H9 (cell line): ENCODE results near the gene HNF4A. TPM values are rescaled to one million over a fixed set of nuclear protein-coding genes. Genes with fewer than 3 reads are reported as not detected.

ENCODE experiments used
- DNase-seq: peaks from one replicate; pipeline ENCODE4 v3.0.0-alpha.2; 2017
- H2AFZ ChIP-seq: one replicate; pipeline ENCODE4 v1.6.1; 2013; ENCODE audit warnings: mild to moderate bottlenecking, low read length, control low read depth, moderate library complexity
- H2AK5ac ChIP-seq: 2 replicates; pipeline ENCODE4 v1.6.1; 2013; ENCODE audit warnings: low read length, control low read depth, mixed read lengths; ENCODE audit not compliant: insufficient read length
- H2BK120ac ChIP-seq: one replicate; pipeline ENCODE4 v1.6.1; 2013; ENCODE audit warnings: low read depth, mild to moderate bottlenecking, low read length, control low read depth, inconsistent platforms; ENCODE audit not compliant: poor library complexity, severe bottlenecking
- H2BK12ac ChIP-seq: 2 replicates; pipeline ENCODE4 v1.6.1; 2013; ENCODE audit warnings: low read length, control low read depth, mixed read lengths, low read depth; ENCODE audit not compliant: insufficient read length
- H2BK15ac ChIP-seq: 2 replicates; pipeline ENCODE4 v1.6.1; 2013; ENCODE audit warnings: low read depth, low read length, control low read depth
- H2BK20ac ChIP-seq: one replicate; pipeline ENCODE4 v1.6.1; 2013; ENCODE audit warnings: low read depth, mild to moderate bottlenecking, low read length, control low read depth, inconsistent platforms; ENCODE audit not compliant: poor library complexity, severe bottlenecking
- H2BK5ac ChIP-seq: 2 replicates; pipeline ENCODE4 v1.6.1; 2013; ENCODE audit warnings: low read length, control low read depth, mixed read lengths; ENCODE audit not compliant: insufficient read length
- H3K14ac ChIP-seq: 2 replicates; pipeline ENCODE4 v1.6.1; 2013; ENCODE audit warnings: low read length, control low read depth; ENCODE audit not compliant: insufficient read depth
- H3K18ac ChIP-seq: 2 replicates; pipeline ENCODE4 v1.6.1; 2013; ENCODE audit warnings: low read depth, mild to moderate bottlenecking, mixed read lengths, low read length, control low read depth; ENCODE audit not compliant: insufficient read length
- H3K23ac ChIP-seq: 2 replicates; pipeline ENCODE4 v1.6.1; 2013; ENCODE audit warnings: low read length, control low read depth, mixed read lengths, low read depth; ENCODE audit not compliant: insufficient read length
- H3K23me2 ChIP-seq: 2 replicates; pipeline ENCODE4 v1.6.1; 2013; ENCODE audit warnings: low read depth, mild to moderate bottlenecking, mixed read lengths, low read length, control low read depth; ENCODE audit not compliant: insufficient read length, poor library complexity, severe bottlenecking
- H3K27ac ChIP-seq: 2 replicates; pipeline ENCODE4 v1.5.1; 2013; ENCODE audit warnings: low read length, control low read depth, mixed read lengths, low read depth; ENCODE audit not compliant: insufficient read length
- H3K27me3 ChIP-seq: 2 replicates; pipeline ENCODE4 v1.6.1; 2013; ENCODE audit warnings: low read length, control low read depth, inconsistent platforms; ENCODE audit not compliant: insufficient read depth
- H3K4ac ChIP-seq: 2 replicates; pipeline ENCODE4 v1.6.1; 2013; ENCODE audit warnings: low read depth, mild to moderate bottlenecking, control low read depth, inconsistent platforms, low read length, moderate library complexity
- H3K4me1 ChIP-seq: 2 replicates; pipeline ENCODE4 v1.6.1; 2013; ENCODE audit warnings: low read length, control low read depth, inconsistent platforms; ENCODE audit not compliant: insufficient read depth
- H3K4me2 ChIP-seq: 2 replicates; pipeline ENCODE4 v1.6.1; 2013; ENCODE audit warnings: low read length, control low read depth, mixed read lengths; ENCODE audit not compliant: insufficient read length, insufficient read depth
- H3K56ac ChIP-seq: 2 replicates; pipeline ENCODE4 v1.6.1; 2013; ENCODE audit warnings: low read depth, mild to moderate bottlenecking, mixed read lengths, low read length, control low read depth; ENCODE audit not compliant: insufficient read length
- H3K79me1 ChIP-seq: 2 replicates; pipeline ENCODE4 v1.6.1; 2013; ENCODE audit warnings: low read depth, mild to moderate bottlenecking, moderate library complexity, low read length, control low read depth, inconsistent platforms; ENCODE audit not compliant: insufficient read depth, poor library complexity, severe bottlenecking
- H3K79me2 ChIP-seq: 2 replicates; pipeline ENCODE4 v1.6.1; 2013; ENCODE audit warnings: low read length, control low read depth, inconsistent platforms; ENCODE audit not compliant: insufficient read depth
- H3K9ac ChIP-seq: 2 replicates; pipeline ENCODE4 v1.6.1; 2013; ENCODE audit warnings: low read length, control low read depth, mixed read lengths; ENCODE audit not compliant: insufficient read length; ENCODE audit errors: extremely low read depth
- H3K9me3 ChIP-seq: one replicate; pipeline ENCODE4 v1.6.1; 2013; ENCODE audit warnings: low read depth, low read length, inconsistent platforms; ENCODE audit not compliant: control insufficient read depth
- H3T11ph ChIP-seq: one replicate; pipeline ENCODE4 v1.6.1; 2013; ENCODE audit warnings: mild to moderate bottlenecking, low read length, control low read depth, inconsistent platforms
- H4K20me1 ChIP-seq: one replicate; pipeline ENCODE4 v1.6.1; 2013; ENCODE audit not compliant: control insufficient read depth, insufficient read length, insufficient read depth
- H4K5ac ChIP-seq: 2 replicates; pipeline ENCODE4 v1.6.1; 2013; ENCODE audit warnings: low read depth, mild to moderate bottlenecking, mixed read lengths, low read length, control low read depth; ENCODE audit not compliant: insufficient read length
- H4K8ac ChIP-seq: replicated peaks from 2 replicates; pipeline ENCODE4 v1.6.1; 2013; ENCODE audit warnings: low read length, control low read depth, mixed read lengths, low read depth; ENCODE audit not compliant: insufficient read length
- H4K91ac ChIP-seq: 2 replicates; pipeline ENCODE4 v1.6.1; 2013; ENCODE audit warnings: low read depth, mild to moderate bottlenecking, moderate library complexity, mixed read lengths, low read length, control low read depth; ENCODE audit not compliant: insufficient read length
- H3K27ac Mint-ChIP-seq, 3 experiments: 2 replicates in 2 of 3; 3 replicates in 1 of 3; pipeline ENCODE4 v1.8.0; 2020 to 2021; ENCODE audit warnings: mixed read lengths in 3 of 3, mild to moderate bottlenecking in 1 of 3, moderate library complexity in 1 of 3
- H3K27me3 Mint-ChIP-seq: 2 replicates; pipeline ENCODE4 v1.8.0; 2021; ENCODE audit warnings: low read depth, mild to moderate bottlenecking, moderate library complexity, mixed read lengths
- H3K36me3 Mint-ChIP-seq, 3 experiments: 2 replicates in 2 of 3; 3 replicates in 1 of 3; pipeline ENCODE4 v1.8.0; 2020 to 2021; ENCODE audit warnings: low read depth in 3 of 3, mixed read lengths in 3 of 3; ENCODE audit not compliant: insufficient read depth in 1 of 3
- H3K4me1 Mint-ChIP-seq, 2 experiments: 2 replicates each; pipeline ENCODE4 v1.8.0; 2020; ENCODE audit warnings: mixed read lengths in 2 of 2
- H3K4me3 Mint-ChIP-seq, 2 experiments: 2 replicates in 1 of 2; 3 replicates in 1 of 2; pipeline ENCODE4 v1.8.0; 2020 to 2021; ENCODE audit warnings: mild to moderate bottlenecking in 2 of 2, mixed read lengths in 2 of 2, moderate library complexity in 1 of 2
- H3K9me3 Mint-ChIP-seq, 2 experiments: 2 replicates in 1 of 2; 3 replicates in 1 of 2; pipeline ENCODE4 v1.8.0; 2020; ENCODE audit warnings: mild to moderate bottlenecking in 2 of 2, mixed read lengths in 2 of 2, moderate library complexity in 1 of 2
- WGBS: extraction: QIAGEN DNeasy Blood & Tissue Kit; methylation state at CpG from one replicate; pipeline ENCODE4 v1.1.7; 2013; ENCODE audit warnings: missing lambda C conversion rate, low lambda C conversion rate, mixed read lengths; ENCODE audit not compliant: insufficient read length; ENCODE audit errors: extremely low coverage; 5-methylcytosine and 5-hydroxymethylcytosine counted together
- total RNA-seq: library from RNA; stranded (reverse); gene quantifications from 2 replicates; pipeline ENCODE4 v1.2.1, GENCODE V29; 2021
- TF ChIP-seq, protein P1 (sequence below): fragments of 200-600 bp; sonication (generic); conservative IDR thresholded peaks from 3 replicates; pipeline ENCODE4 v1.8.0; 2021; ENCODE audit warnings: antibody characterized with exemption, mild to moderate bottlenecking

The HNF4A gene
- total RNA-seq, 1 experiment from 2014 or later = not detected

DNA sequence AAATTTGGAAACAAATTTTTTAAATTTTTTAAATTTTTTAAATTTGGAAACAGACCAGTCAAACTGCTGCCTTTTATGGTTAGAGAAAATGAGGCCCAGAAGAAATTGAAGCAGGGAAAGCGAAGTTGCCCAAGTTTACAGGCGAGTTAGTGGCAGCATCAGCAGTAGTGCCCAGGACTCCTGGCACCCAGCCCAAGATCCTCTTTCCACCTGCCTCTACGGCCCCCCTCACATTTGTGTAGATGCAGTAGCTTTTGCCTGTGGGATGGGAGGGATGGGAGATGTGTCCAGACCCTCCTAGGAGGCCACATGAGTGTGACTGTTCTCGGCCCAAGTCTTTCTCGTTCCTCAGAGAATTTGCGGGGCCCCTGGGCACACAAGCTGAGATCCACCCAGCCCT, 49.8 kb downstream of the HNF4A start:
- Histone ChIP-seq H3K4me1 (no peaks in the 10 kb centered on the region), H3K9ac (no peak overlapping the region), H2BK15ac (no peak overlapping the region), H4K20me1 (no peaks in the 10 kb centered on the region), H4K8ac (no peak overlapping the region), H2BK20ac (no peak overlapping the region), H2AK5ac (no peak overlapping the region), H2BK5ac (no peak overlapping the region), H3K23ac (no peak overlapping the region), H3T11ph (no peak overlapping the region), H3K27me3 (no peaks in the 10 kb centered on the region), H3K79me2 (no peaks in the 10 kb centered on the region), H3K23me2 (no peaks in the 10 kb centered on the region), H3K56ac (no peak overlapping the region), H4K91ac (no peak overlapping the region), H3K27ac (no peak overlapping the region), H3K4me2 (no peak overlapping the region), H3K14ac (0 out of 2 replicates have a peak overlapping the region, but pooled peaks have one; percentile 27), H4K5ac (no peak overlapping the region), H3K79me1 (no peaks in the 10 kb centered on the region), H3K4ac (no peak overlapping the region), H2BK12ac (no peak overlapping the region), H2AFZ (no peak overlapping the region), H3K18ac (no peak overlapping the region), H3K9me3 (no peaks in the 10 kb centered on the region), H2BK120ac (no peak overlapping the region)
- WGBS = no CpG with 5 or more reads among the region's 6 CpGs
- TF ChIP-seq, protein P1, sequence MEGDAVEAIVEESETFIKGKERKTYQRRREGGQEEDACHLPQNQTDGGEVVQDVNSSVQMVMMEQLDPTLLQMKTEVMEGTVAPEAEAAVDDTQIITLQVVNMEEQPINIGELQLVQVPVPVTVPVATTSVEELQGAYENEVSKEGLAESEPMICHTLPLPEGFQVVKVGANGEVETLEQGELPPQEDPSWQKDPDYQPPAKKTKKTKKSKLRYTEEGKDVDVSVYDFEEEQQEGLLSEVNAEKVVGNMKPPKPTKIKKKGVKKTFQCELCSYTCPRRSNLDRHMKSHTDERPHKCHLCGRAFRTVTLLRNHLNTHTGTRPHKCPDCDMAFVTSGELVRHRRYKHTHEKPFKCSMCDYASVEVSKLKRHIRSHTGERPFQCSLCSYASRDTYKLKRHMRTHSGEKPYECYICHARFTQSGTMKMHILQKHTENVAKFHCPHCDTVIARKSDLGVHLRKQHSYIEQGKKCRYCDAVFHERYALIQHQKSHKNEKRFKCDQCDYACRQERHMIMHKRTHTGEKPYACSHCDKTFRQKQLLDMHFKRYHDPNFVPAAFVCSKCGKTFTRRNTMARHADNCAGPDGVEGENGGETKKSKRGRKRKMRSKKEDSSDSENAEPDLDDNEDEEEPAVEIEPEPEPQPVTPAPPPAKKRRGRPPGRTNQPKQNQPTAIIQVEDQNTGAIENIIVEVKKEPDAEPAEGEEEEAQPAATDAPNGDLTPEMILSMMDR = no peak
- no peak overlapping the region; a peak in 1 of 5 replicates for H3K4me3 Mint-ChIP-seq
- H3K4me1 Mint-ChIP-seq = peaks cover 0 to 6% of the 10 kb centered on the region in 2 experiments; a peak in 2 of 4 replicates
- no peak for DNase-seq
- H3K27ac Mint-ChIP-seq = no peak overlapping the region
- H3K27me3 Mint-ChIP-seq = peaks cover 4% of the 10 kb centered on the region
- H3K36me3 Mint-ChIP-seq = no peaks in the 10 kb centered on the region
- peaks cover 0 to 3% of the 10 kb centered on the region in 2 experiments; a peak in 2 of 5 replicates for H3K9me3 Mint-ChIP-seq
